Eye (tissue), 1 donor: ENCODE measurements around the gene SPATA12.
"Not testable (repeated sequence)": the region's sequence is repeated elsewhere in the genome, so short reads cannot be mapped to it uniquely, and the experiment has no call there.

Source experiments
- DNase-seq: peaks from one replicate; pipeline ENCODE4 v3.0.0-alpha.2; 2015

SPATA12 gene

DNA sequence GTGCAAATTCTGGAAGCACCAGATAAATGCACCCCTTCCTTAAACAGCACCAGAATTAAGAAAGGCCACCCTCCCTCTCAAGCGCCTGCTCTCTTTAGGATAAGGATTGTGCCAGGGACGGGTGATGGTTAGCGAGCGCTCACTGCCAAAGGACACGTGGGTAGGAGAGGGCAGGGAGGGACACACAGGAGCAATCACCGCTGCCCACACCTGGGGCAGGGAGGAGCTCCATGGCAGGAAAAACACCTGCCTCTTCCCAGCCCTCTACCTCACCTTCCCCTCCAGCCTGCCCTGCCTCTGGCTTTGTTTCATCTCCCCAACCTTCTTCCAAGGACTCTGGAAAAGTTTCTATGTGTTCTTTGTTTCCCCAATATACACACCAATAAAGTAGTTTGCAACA, 7.3 kb upstream of the SPATA12 start:
- no peak for DNase-seq

DNA sequence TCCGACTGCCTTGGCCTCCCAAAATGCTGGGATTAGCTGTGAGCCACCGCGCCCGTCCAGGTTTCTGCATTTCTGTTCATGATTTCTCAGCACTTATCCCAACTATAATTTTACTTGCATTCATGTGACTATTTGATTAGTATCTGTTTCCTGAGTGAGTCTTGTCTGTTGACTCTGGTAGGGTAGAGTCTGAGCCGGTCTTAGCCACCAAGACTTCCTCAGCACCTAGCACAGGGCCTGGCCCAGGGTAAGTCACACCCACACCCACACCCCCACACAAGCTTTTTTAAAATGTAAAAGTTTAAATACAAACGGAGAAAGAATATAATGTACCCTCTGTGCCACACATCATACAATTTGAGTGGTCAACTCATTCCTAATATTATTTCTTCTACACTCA, 3.1 kb upstream of the SPATA12 start:
- DNase-seq = no peak

DNA sequence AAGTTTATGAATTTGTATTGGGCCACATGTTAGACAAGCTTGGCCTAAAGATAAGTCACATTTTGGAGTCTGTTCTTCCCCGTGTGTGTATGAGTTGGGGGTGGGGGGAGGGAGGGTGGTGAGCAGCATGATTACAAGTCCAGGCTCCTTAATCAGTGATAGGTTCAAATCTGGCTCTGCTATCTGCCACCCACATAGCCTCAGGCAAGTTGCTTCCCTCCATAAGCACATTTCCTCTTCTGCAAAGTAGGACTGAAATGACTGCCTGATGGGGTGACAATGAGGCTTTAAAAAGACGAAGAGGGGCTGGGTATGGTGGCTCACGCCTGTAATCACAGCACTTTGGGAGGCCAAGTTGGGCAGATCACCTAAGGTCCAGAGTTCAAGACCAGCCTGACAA, 1.1 kb upstream of the SPATA12 start:
- DNase-seq = no peak

DNA sequence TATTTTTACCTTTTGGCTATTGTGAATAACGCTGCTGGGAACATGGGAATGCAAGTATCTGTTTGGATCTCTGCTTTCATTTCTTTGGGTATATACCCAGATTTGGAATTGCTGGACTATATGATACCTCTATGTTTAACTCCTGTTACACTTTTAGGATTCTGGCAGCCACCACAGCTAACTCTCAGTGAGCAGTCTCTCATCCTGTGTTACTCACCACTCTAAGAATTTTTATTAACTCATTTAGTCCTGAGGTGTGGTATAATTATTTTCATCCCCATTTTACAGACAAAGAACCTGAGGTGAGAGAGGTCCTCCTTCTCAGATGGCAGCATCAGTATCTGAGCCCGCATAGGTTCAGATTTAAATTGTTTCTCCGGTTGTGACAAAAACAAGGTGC, 1.1 kb downstream of the SPATA12 start:
- no peak for DNase-seq

DNA sequence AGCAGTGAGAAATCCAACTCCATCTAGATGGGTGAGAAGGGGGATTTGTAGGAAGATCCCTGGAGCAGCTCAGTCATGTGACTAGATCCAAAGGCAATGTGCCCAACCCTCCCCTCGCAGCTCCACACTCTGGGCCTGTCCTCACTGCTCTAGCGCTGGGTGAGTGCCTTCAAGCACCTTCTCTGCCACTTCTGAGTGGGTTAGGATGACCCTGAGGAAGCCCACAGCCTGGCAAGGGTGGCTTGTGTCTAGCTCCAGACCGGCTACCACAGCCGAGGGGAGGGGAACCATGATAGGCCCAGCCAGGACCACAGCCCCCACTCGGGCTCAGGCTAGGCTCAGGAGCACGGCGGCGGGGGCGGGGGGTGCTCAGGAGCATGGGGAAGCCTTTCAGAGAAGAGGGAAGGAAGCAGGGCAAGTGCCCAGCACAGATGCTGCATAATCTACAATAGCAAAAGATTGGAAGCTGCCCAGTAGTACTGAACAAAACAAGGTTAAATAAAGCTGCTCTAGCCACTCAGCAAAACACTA, 1.7 kb downstream of the SPATA12 start:
- no peak for DNase-seq

DNA sequence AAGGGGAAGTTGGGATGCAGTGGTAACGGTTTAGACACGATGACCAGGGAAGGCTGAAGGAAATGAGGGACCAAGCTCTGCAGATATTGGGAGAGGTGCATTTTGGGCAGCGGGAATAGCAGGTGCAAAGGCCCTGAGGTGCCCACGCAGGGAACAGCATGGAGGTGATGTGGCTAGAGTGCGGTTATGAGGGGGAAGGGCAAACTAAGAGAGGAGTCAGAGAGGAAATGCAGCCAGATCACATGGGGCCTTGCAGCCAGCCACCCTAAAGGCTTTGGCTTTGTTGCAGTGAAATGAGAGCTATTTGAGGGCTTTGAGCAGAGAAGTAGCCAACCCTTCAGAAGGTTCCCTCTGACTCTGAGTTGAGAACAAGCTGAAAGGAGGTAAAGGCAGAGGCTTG, 2.6 kb downstream of the SPATA12 start:
- DNase-seq = no peak

DNA sequence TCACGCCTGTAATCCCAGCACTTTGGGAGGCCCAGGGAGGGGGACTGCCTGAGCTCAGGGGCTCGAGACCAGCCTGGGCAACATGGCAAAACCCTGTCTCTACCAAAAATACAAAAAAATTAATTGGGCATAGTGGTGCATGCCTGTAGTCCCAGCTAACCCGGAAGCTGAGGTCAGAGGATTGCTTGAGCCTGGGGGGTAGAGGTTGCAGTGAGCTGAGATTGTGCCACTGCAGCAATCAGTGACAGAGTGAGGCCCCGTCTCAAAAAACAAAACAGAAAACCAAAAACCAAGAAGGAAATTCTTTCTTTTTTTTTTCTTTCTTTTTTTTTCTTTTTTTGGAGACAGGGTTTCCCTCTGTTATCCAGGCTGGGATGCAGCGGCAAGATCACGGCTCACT, 3.5 kb downstream of the SPATA12 start:
- DNase-seq = no peak

DNA sequence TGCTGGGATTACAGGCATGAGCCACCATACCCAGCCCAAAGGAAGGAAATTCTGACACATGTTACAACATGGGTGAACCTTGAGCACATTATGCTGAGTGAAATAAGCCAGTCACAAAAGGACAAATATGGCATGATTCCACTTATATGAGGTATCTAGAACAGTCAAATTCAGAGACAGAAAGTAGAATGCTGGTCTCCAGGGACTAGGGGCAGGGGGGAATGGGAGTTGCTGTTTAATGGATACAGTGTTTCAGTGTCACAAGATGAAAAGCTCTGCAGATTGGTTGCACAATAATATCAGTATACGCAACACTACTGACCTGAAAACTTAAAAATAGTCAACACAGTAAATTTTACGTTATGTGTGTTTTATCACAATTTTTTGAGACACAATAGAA, 4.1 kb downstream of the SPATA12 start:
- DNase-seq = no peak

DNA sequence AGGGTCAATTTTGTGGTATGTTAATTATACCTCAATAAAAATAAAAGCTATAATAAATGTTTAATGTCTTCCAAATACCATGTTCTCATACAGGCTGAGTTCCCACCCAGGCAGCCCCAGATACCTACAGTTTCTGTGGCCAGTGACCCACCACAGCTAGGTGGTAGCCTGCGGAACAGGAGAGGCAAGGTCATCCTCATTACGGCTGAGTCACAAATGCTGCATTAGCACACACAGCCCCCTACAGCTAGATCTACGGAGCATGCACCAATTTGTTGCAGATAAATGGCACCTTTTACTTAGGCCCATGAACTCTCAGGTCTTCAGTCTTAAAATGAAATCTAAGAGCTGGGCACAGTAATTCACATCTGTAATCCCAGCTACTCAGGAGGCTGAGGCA, 5.1 kb downstream of the SPATA12 start:
- no peak for DNase-seq

DNA sequence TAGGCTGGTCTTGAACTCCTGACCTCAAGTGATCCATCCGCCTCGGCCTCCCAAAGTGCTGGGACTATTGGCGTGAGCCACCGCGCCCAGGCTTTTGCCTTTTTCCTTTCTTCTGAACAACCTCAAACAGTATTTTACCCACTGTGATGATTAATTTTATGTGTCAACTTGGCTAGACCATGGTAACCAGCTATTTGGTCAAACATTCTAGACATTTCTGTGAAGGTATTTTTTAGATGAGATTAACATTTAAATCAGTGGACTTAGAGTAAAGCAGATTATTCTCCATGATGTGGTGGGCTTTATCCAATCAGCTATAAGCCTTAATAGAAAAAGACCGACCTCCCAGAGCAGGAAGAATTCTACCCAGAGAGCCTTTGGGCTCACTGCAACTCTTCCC, 6.0 kb downstream of the SPATA12 start:
- no peak for DNase-seq

DNA sequence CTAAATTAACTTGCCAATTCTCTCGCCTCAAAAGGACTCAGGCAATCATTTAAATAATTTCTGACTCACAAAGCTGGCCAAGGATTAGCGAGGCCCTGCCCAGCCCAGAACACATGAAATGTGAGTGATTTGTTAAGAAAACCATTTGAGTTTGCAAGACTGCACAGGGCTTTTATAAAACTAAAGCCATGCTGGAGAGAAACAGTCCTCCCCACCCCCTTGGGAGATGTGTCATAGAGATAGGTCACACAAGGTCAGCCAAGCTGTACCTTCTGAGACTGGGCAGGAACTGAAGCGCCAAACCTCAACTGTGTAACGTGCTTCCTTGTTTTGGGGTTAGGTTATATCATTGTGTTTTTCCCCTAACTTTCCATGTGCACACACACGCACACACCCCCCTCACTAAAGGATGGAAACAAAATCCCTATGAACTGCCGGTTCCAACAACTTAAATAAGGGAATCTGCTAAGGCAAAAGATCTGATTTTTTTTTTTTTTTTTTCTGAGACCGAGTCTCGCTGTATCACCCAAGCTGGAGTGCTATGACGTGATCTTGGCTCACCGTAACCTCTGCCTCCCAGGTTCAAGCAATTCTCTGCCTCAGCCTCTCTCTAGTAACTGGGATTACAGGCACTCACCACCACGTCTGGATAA, 8.1 kb downstream of the SPATA12 start:
- DNase-seq = peak; percentile 54

DNA sequence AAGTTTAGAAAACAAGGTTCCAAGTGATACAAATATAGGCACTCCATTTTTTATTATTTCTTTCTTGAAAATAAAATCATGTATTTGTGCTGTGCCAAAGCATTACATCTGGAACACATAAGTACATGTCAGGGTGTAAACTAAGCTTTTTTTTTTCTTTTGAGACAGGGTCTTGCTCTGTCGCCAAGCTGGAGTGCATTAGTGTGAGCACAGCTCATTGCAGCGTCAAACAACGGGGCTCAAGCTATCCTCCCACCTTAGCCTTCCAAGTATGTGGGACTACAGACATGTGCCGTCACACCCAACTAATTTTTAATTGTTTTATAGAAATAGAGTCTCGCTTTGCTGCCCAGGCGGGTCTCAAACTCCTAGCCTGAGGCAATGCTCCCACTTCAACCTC, 9.0 kb downstream of the SPATA12 start:
- no peak for DNase-seq

DNA sequence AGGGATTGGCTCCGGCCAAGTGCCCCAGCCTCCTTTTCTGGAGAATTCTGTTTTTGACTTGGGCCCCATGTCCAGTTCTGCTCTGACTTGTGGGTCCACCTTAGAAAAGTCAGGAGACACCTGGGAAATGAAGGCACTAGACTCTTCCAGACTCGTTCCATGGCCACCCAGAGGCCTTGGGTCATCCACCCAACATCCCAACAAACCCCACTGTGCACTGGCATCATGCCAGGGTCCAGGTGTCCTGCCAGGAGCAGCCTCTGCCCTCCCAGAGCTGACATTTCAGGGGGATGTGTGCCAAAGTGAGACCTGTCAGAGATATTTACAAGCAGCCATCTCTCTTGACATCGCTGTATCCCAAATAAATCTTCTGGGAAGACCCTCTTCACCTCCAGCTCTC, 13.2 kb downstream of the SPATA12 start:
- no peak for DNase-seq

DNA sequence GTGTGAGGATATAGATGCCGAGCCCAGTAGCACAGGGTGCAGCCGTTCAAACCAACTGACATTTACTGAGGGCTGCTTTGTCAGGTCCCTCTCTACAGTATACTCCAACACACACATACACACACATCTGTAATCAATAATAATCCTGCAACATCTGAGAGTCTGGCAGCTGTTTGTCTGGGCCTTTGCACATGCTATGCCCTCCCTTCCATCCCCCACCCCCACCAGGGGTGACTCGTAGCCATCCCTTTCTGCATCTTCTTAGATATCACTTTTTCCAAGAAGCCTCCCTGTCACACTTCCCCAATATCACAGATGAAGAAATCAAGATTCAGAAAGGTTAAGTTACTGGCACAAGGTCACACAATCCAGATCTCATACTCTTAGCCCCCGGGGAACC, 13.7 kb downstream of the SPATA12 start:
- DNase-seq = no peak

DNA sequence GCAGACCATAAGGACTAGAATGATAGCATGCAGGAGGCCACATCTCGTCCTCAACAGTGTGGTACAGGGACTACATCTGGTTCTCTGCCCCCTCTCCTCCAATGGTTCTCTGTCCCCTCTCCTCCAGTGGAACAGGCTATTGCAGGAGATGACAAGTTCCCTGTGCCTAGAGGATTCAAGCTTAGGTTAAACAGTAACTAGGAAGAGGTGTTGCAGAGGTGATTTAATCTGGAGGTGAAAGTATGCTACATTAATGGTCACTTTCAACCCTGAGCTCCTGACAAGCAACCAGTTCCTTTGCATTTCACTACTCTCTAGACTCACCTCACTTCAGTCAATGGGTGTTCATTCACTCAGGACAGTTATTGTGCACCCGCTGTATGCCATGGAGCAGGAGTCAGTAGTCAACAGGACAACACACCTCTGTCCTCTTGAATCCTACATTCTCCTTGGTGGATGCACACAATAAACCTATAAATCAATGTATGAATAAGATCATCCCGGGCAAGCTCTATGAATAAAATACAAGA, 16.0 kb downstream of the SPATA12 start:
- DNase-seq = no peak

DNA sequence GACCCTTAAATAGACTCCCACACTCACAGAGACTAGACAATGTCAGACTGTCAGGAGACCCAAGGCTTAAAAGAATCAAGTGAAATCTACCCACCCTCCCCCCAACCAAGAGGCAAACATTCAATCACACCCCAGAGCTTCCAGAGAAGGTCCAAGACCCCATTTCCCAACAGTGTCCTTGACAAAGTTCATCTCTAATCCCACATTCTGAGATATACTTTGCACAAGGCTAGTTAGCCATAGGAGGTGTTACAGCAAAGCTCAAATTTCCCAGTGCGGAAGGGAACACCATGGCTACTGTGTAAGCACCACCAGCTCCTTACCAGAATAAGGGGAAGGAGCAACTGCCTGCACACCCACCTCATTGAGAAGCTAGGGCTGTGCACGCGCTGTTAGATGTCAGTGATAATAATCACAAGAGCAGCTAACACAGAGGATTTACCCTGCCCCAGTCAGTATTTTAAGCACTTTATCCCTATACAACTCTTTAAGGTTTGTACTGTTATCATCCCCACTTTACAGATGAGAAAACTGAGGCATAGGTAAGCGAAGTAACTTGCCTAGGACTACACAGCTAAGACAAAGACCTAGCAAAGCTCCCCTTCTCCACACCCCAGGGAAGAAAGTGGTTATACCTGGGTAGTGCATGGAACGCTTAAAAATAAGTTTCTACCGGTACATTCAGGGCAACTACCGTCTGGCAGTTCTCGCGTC, 17.3 kb downstream of the SPATA12 start:
- no peak for DNase-seq

DNA sequence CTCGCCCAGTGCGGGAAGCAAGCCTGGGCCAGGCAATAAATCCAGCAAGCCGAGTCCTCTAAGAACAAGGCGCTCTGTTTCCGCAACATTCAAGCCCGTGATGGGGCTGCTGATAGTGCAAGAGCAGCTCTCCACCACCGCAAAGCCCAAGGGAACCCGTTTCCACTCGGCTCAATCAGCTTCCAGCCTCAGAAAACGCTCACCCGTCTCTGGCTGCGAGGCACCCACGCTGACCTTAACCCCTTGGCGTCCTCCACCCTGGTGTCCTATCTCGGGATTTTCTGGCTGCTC, 17.8 kb downstream of the SPATA12 start:
- peak; percentile 81 for DNase-seq

DNA sequence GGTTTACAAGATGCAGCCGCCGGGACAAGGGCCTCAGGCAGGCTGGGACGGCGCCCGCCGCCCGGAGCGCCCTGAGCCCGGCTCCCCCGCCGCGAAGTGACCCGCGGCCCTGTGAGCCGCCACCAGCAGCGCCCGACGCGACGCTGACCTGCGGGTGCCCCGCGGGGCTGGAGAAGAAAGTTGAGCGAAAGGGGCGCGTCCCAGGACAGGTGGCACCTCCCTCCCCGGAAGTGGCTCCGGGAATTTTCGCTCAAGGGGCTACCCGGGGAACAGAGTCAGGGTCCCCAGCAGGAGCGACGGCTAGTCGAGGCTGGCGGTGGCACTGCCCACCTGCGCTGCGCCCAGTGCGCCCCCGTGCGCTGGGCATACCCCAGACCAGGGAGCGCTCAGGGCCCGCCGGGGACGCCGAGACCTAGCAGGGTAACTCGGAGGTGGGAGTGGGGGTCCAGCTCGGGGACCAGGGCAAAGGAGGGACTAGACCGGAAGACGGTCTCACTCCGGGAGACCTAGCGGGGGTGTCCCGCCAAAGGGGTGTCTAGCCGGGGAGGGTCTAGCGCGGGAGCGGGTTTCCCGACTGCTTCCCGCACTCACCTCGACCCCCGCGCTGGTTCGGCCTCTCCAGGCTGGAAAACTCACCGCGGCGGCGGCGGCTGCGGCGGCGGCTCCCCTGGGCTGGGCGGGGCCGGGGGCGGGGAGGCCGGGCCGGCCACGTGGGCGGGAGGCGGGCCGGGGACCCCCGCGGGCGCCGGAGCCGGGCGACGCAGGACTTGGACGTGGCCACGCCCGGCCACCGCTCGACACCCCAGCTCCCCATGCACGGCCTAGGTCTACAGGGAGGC, 18.4 kb downstream of the SPATA12 start:
- peak; percentile 79 for DNase-seq

DNA sequence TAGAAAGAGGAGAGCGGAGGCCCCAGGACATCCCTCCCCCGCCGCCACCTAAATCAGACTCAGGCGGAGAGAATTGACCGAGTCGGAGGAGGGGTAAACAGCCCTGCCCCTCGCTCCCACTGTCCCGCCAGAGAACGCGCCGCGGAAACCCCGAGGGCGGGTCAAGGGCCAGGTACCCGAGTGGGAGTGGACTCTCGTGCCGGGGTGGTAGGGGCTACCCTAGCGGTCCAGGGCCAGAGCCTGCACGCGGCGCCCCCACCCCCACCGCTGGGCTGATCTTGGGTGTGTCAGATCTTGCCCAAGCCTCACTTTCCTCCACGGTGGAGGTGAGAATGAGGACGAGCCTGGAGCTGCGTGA, 19.0 kb downstream of the SPATA12 start:
- DNase-seq = no peak

DNA sequence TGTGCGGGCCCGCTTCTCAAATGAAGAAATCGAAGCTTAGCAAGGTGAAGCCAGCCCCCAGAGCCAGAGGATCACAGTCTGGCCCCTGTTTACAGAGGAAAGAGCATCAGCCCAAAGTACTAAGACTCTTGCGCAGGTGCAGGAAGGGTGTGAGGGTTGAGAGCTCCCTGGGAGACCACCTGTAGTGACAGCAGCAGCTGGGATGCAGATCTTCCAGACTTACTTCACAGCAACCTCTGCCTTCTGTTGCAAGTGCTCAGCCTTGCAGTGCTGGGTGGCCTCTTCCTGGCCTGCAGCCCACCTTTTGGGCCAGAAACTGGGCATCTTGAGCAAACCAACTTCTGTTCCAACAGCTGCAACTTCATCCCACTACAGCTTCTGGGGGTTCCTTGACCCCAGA, 19.7 kb downstream of the SPATA12 start:
- no peak for DNase-seq

DNA sequence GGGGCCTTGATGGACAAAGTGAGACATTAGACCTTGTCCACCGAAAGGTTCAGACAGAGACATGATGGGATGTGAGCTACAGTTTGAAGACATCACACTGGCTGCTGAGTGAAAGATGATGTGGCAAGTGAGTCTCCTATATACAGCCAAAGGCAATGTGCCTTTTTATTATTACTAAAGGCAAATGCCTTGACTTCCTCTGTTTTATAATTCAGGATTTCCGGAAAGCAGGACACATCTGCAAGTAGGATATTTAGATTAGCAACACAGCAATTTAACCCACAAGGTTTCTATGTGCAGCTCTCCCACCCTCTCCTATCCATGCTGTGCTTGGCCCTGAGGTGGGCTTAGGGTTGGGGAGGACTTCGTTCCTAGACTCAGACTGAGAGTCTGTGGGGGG, 20.7 kb downstream of the SPATA12 start:
- DNase-seq = no peak

DNA sequence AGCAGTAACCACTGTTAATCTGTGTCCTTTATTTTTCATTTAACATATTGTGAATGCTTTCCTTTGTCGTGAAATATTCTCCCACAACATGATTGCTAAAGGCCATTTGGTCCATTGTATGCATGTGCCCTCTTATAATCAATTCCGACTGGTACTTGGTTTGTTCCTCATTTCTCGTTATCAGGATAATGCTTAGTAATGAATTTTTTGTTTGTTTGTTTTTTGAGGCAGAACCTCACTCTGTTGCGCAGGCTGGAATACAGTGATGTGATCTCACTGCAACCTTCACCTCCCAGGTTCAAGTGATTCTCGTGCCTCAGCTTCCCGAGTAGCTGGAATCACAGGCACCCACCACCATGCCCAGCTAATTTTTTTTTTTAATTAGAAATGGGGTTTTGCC, 22.0 kb downstream of the SPATA12 start:
- DNase-seq = no peak

DNA sequence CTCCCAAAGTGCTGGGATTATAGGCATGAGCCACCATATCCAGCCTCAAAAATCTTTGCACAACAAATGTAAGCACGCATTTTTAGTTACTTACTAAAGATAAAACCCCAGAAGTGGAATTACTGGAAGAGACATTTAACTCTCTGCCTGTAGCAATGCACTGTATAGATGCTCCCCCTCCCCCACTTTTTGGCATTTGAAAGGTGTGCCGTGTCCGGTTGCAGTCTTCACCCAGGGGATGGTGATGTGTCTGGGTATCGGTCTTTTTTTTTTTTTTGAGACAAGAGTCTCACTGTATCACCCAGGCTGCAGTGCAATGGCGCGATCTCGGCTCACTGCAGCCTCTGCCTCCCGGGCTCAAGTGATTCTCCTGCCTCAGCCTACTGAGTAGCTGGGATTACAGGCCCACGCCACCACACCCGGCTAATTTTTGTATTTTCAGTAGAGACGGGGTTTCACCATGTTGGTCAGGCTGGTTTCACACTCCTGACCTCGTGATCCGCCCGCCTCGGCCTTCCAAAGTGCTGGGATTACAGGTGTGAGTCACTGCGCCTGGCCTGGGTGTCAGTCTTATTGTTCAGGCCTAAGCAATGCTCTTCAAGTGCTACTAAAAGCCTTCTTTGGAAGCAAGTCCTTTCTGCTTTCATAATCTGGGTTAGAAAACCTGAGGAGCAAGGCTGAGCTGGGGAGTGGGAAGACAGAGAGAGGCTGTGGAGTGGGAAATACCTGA, 23.0 kb downstream of the SPATA12 start:
- DNase-seq = not testable (repeated sequence)
